OCI-LY3 (cell line): ENCODE results near the gene APLF.

ENCODE experiments used
- H2AFZ ChIP-seq: fragments of 200-600, 300-600 bp; shearing (Covaris generic); 2 replicates; pipeline ENCODE4 v1.6.0; 2014; ENCODE audit warnings: antibody characterized with exemption, low read depth, low read length
- H3K27ac ChIP-seq: fragments of 200-600, 300-600 bp; sonication (generic); 2 replicates; pipeline ENCODE4 v1.5.1; 2014; ENCODE audit warnings: mild to moderate bottlenecking, low read length, moderate library complexity, mixed read lengths
- H3K27me3 ChIP-seq: fragments of 200-600, 300-600 bp; sonication (generic); 2 replicates; pipeline ENCODE4 v1.6.1; 2014; ENCODE audit warnings: low read depth, low read length, mixed read lengths
- H3K36me3 ChIP-seq: fragments of 200-600, 300-600 bp; sonication (generic); replicated peaks from 2 replicates; pipeline ENCODE3; 2014; ENCODE audit warnings: low read depth, low read length, mixed read lengths
- H3K4me1 ChIP-seq: fragments of 300-600, 200-600 bp; sonication (generic); 2 replicates; pipeline ENCODE4 v1.6.1; 2014; ENCODE audit warnings: low read length, mixed read lengths
- H3K4me2 ChIP-seq: fragments of 200-600, 300-600 bp; sonication (generic); 2 replicates; pipeline ENCODE4 v1.6.1; 2014; ENCODE audit warnings: low read length, mixed read lengths
- H3K4me3 ChIP-seq: fragments of 300-600, 200-600 bp; sonication (generic); 2 replicates; pipeline ENCODE4 v1.5.1; 2014; ENCODE audit warnings: antibody characterized with exemption, mild to moderate bottlenecking, low read length, moderate library complexity
- H3K79me2 ChIP-seq: fragments of 300-600, 200-600 bp; shearing (Covaris generic); 2 replicates; pipeline ENCODE4 v1.6.1; 2014; ENCODE audit warnings: mild to moderate bottlenecking, low read length, mixed read lengths
- H3K9ac ChIP-seq: fragments of 300-600, 200-600 bp; shearing (Covaris generic); 2 replicates; pipeline ENCODE4 v1.6.0; 2014; ENCODE audit warnings: mild to moderate bottlenecking, low read length, moderate library complexity
- H3K9me3 ChIP-seq: fragments of 200-600, 300-600 bp; shearing (Covaris generic); 2 replicates; pipeline ENCODE4 v1.6.1; 2014; ENCODE audit warnings: low read length, mixed read lengths; ENCODE audit not compliant: insufficient read depth
- H4K20me1 ChIP-seq: fragments of 200-600, 300-600 bp; sonication (generic); 2 replicates; pipeline ENCODE4 v1.6.1; 2016; ENCODE audit warnings: low read length, mixed read lengths; ENCODE audit not compliant: insufficient read depth
- CTCF ChIP-seq: fragments of 200-600, 300-600 bp; sonication (generic); IDR thresholded peaks from 2 replicates; pipeline ENCODE4 v1.5.1; 2014; ENCODE audit warnings: antibody characterized with exemption, low read length, low read depth
- EZH2phosphoT487 ChIP-seq: fragments of 200-600 bp; shearing (Covaris generic); IDR thresholded peaks from 2 replicates; pipeline ENCODE4 v1.6.1; 2018; ENCODE audit warnings: antibody characterized with exemption, mixed run types, low read depth

The APLF gene

GRCh38 chr2:68467077-68467960 is at the start of gene APLF, which contains the start of gene FBXO48:
APLF (plus strand) TSS chr2:68467585; CDS start chr2:68467732, 147 bp downstream.
FBXO48 (minus strand) TSS chr2:68467294; CDS start chr2:68465145, 2,149 bp downstream.
- Histone ChIP-seq H3K79me2 (peaks cover 46% of the 10 kb centered on the region), H3K9me3 (no peaks in the 10 kb centered on the region), H4K20me1 (no peaks in the 10 kb centered on the region), H3K36me3 (peaks cover 5% of the 10 kb centered on the region), H3K27me3 (no peaks in the 10 kb centered on the region), H3K9ac (peak within 1 kb of the TSS; percentile 87), H3K4me2 (peak within 1 kb of the TSS; percentile 88), H2AFZ (peak within 1 kb of the TSS; percentile 62), H3K27ac (peak within 1 kb of the TSS; percentile 59), H3K4me3 (peak within 1 kb of the TSS; percentile 92), H3K4me1 (peaks cover 22% of the 10 kb centered on the region)
- TF ChIP-seq CTCF (no peak), EZH2phosphoT487 (no peak)

GRCh38 chr2:68417926-68418325 is 49.5 kb upstream of the APLF start:
- H3K27me3 ChIP-seq: no peaks in the 10 kb centered on the region
- H2AFZ ChIP-seq: no peak overlapping the region
- no peak overlapping the region for H3K27ac ChIP-seq
- no peaks in the 10 kb centered on the region for H3K9me3 ChIP-seq
- peaks cover 18% of the 10 kb centered on the region for H3K4me1 ChIP-seq
- 0 out of 2 replicates have a peak overlapping the region, but pooled peaks have one; percentile 1 for H3K4me2 ChIP-seq
- H3K4me3 ChIP-seq: no peak overlapping the region
- no peaks in the 10 kb centered on the region for H4K20me1 ChIP-seq
- no peaks in the 10 kb centered on the region for H3K36me3 ChIP-seq
- TF ChIP-seq CTCF (no peak), EZH2phosphoT487 (no peak)
- no peaks in the 10 kb centered on the region for H3K79me2 ChIP-seq
- H3K9ac ChIP-seq: no peak overlapping the region

- H3K36me3 ChIP-seq: no peaks in the 10 kb centered on the region
- no peak overlapping the region for H3K27ac ChIP-seq
- H3K79me2 ChIP-seq: no peaks in the 10 kb centered on the region
- no peak overlapping the region for H3K9ac ChIP-seq
- H3K9me3 ChIP-seq: no peaks in the 10 kb centered on the region
- no peak overlapping the region for H3K4me2 ChIP-seq
- no peaks in the 10 kb centered on the region for H4K20me1 ChIP-seq
- H3K4me1 ChIP-seq: peaks cover 22% of the 10 kb centered on the region
- H2AFZ ChIP-seq: no peak overlapping the region
- no peak overlapping the region for H3K4me3 ChIP-seq
- TF ChIP-seq CTCF: no peak
- TF ChIP-seq EZH2phosphoT487: no peak
- no peaks in the 10 kb centered on the region for H3K27me3 ChIP-seq
Observed at GRCh38 chr2:68418419-68418818, 49.0 kb upstream of the APLF start.

GRCh38 chr2:68418855-68419254 is 48.5 kb upstream of the APLF start:
- Histone ChIP-seq H3K4me2 (no peak overlapping the region), H4K20me1 (no peaks in the 10 kb centered on the region), H3K27ac (no peak overlapping the region), H3K79me2 (no peaks in the 10 kb centered on the region), H3K4me3 (no peak overlapping the region), H3K4me1 (peaks cover 27% of the 10 kb centered on the region), H3K9ac (no peak overlapping the region), H3K36me3 (no peaks in the 10 kb centered on the region), H2AFZ (no peak overlapping the region), H3K9me3 (no peaks in the 10 kb centered on the region), H3K27me3 (no peaks in the 10 kb centered on the region)
- TF ChIP-seq CTCF: no peak
- TF ChIP-seq EZH2phosphoT487: no peak
